ENCODE measurements around the gene EFHC1.

Gene EFHC1

DNA sequence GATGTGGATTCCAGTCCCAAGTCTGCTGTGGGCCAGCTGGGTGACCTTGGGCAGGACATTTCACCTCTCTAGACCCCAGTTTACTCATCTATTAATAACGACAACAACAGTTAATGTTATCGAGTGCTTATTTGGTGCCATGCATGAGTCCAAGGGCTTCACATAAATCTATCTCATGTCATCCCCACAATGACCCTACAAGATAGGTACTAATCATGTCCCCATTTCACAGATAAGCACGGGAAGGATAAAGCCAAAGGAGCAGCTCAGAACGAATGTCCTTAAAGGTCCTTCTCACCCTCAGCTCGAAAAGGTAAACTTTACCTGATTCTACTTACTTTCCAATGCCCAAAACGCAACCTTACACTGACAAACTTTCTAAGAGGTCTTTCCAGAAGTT, 121.0 kb downstream of the EFHC1 start:
- Histone ChIP-seq H3K27ac (ENCODE audit: low read depth, low read length) (no peak overlapping the region), H3K4me1 (ENCODE audit: control insufficient read depth, low read depth, low read length) (peaks cover 55% of the 10 kb centered on the region)

DNA sequence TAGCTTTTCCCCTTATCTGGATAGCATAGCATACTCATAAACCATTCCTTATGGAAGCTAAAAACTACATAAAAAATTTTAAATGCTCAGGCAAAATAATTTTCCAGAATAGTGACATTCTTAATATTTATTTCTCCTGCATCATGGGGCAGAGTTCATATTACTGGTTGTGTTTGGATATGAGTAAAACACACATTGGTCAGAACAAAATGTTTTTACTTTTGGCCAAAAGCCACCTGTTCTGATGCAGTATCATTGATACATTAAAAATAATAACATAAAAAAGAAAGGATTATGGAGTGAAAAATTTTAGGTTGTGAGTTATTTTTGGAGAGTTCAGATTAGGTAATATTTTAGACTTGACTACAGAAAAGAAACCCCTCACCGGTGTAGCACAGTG, 123.1 kb downstream of the EFHC1 start:
- Histone ChIP-seq H2BK5ac (ENCODE audit: low read length) (no peak overlapping the region), H3K9ac (ENCODE audit: low read length) (no peak overlapping the region), H2AK5ac (ENCODE audit: low read length) (no peak overlapping the region), H4K8ac (ENCODE audit: low read depth, low read length) (no peak overlapping the region), H3K23ac (ENCODE audit: low read length) (no peak overlapping the region), H3K79me1 (ENCODE audit: low read length) (peaks cover 41% of the 10 kb centered on the region), H3K27ac (ENCODE audit: low read depth, low read length) (no peak overlapping the region), H3K4me3 (ENCODE audit: low read length) (no peak overlapping the region), H3K4me1 (ENCODE audit: control insufficient read depth, low read depth, low read length) (peaks cover 44% of the 10 kb centered on the region), H2BK15ac (replicated peaks; ENCODE audit: low read depth) (no peak overlapping the region), H3K36me3 (ENCODE audit: control insufficient read depth, insufficient read depth, low read length) (no peaks in the 10 kb centered on the region), H3K4me2 (ENCODE audit: low read length) (no peak overlapping the region), H3K27me3 (ENCODE audit: insufficient read depth, low read length, poor library complexity) (no peaks in the 10 kb centered on the region), H3K79me2 (ENCODE audit: control insufficient read depth, insufficient read depth, low read length) (peaks cover 58% of the 10 kb centered on the region), H3K18ac (ENCODE audit: low read length) (no peak overlapping the region), H2BK120ac (ENCODE audit: low read depth, low read length) (no peak overlapping the region), H4K5ac (ENCODE audit: low read length) (no peak overlapping the region), H3K4ac (ENCODE audit: low read depth, low read length) (no peak overlapping the region), H3K56ac (ENCODE audit: low read length) (no peak overlapping the region)
- no peak for DNase-seq
- no CpG with 5 or more reads among the region's 1 CpG for WGBS (ENCODE audit: extremely low coverage, insufficient coverage, low lambda C conversion rate)

More for the DNA sequence above, 121.0 kb downstream of the EFHC1 start:
- no peak overlapping the region for H3K4me3 ChIP-seq (ENCODE audit: low read length)
- no peaks in the 10 kb centered on the region for H3K36me3 ChIP-seq (ENCODE audit: control insufficient read depth, insufficient read depth, low read length)
- H2AK5ac ChIP-seq (ENCODE audit: low read length): no peak overlapping the region
- no peak overlapping the region for H3K4ac ChIP-seq (ENCODE audit: low read depth, low read length)
- H3K18ac ChIP-seq (ENCODE audit: low read length): peak overlapping the region; percentile 54
- no peak overlapping the region for H2BK120ac ChIP-seq (ENCODE audit: low read depth, low read length)
- peaks cover 43% of the 10 kb centered on the region for H3K79me1 ChIP-seq (ENCODE audit: low read length)
- H3K27me3 ChIP-seq (ENCODE audit: insufficient read depth, low read length, poor library complexity): no peaks in the 10 kb centered on the region
- H4K8ac ChIP-seq (ENCODE audit: low read depth, low read length): no peak overlapping the region
- H4K5ac ChIP-seq (ENCODE audit: low read length): no peak overlapping the region
- no peak overlapping the region for H2BK5ac ChIP-seq (ENCODE audit: low read length)
- no peak overlapping the region for H2BK15ac ChIP-seq (replicated peaks; ENCODE audit: low read depth)
- peaks cover 50% of the 10 kb centered on the region for H3K79me2 ChIP-seq (ENCODE audit: control insufficient read depth, insufficient read depth, low read length)
- no peak overlapping the region for H3K4me2 ChIP-seq (ENCODE audit: low read length)
- peak overlapping the region; percentile 25 for H3K56ac ChIP-seq (ENCODE audit: low read length)
- WGBS (ENCODE audit: extremely low coverage, insufficient coverage, low lambda C conversion rate): no CpG with 5 or more reads among the region's 6 CpGs
- no peak for DNase-seq
- H3K23ac ChIP-seq (ENCODE audit: low read length): no peak overlapping the region
- H3K9ac ChIP-seq (ENCODE audit: low read length): no peak overlapping the region

DNA sequence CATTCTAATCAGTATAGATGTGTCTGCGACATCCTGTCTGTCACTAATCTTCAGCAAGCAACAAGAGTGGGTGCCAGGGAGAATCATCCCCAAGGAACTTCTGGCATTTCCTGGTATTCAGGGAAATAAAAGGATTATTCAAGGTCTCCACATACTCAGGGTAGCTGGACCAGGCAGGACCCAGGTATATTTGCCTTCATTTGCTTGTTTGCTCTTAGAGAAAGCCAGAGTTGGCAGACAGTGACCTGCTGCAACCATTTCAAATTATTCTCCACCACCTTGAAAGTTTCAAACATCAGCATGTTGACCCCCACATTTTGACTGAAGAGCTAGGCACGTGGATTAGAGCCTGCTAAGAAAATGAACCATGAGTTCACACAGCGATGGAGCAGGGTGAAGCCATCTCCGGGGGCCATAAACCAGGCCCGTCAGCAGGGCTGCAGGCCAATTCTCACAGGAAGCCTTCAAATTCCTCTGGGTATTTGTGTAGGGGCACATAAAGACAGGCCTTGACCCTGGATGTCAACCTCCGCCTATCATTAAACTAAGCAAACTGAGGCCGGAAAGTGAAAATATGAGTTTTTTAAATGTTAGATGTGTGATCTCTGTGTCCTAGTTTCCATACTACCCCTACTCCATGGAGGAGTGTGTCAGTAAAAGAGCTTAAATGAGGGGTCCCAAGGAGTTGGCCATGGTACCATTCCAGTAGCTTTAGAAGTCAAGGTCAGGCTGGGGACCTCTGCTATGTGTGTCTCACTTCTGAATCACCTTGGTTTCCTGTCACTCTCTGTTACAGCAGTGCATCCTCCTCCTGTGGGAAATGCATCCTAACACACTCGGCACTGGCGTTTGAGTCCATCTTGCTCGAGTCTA, 123.8 kb downstream of the EFHC1 start:
- Histone ChIP-seq H3K18ac (ENCODE audit: low read length) (peak overlapping the region; percentile 43), H3K23ac (ENCODE audit: low read length) (peak overlapping the region; percentile 90), H4K8ac (ENCODE audit: low read depth, low read length) (no peak overlapping the region), H3K79me2 (ENCODE audit: control insufficient read depth, insufficient read depth, low read length) (peaks cover 62% of the 10 kb centered on the region), H4K5ac (ENCODE audit: low read length) (peak overlapping the region; percentile 56), H3K79me1 (ENCODE audit: low read length) (peaks cover 42% of the 10 kb centered on the region), H3K4me2 (ENCODE audit: low read length) (peak overlapping the region; percentile 12), H3K4me3 (ENCODE audit: low read length) (no peak overlapping the region), H2BK120ac (ENCODE audit: low read depth, low read length) (peak overlapping the region; percentile 15), H3K36me3 (ENCODE audit: control insufficient read depth, insufficient read depth, low read length) (no peaks in the 10 kb centered on the region), H3K4ac (ENCODE audit: low read depth, low read length) (peak overlapping the region; percentile 95), H2AK5ac (ENCODE audit: low read length) (peak overlapping the region; percentile 81), H2BK15ac (replicated peaks; ENCODE audit: low read depth) (no peak overlapping the region), H3K9ac (ENCODE audit: low read length) (peak overlapping the region; percentile 46), H3K56ac (ENCODE audit: low read length) (peak overlapping the region; percentile 82), H2BK5ac (ENCODE audit: low read length) (peak overlapping the region; percentile 96), H3K27ac (ENCODE audit: low read depth, low read length) (peak overlapping the region; percentile 94), H3K4me1 (ENCODE audit: control insufficient read depth, low read depth, low read length) (peaks cover 44% of the 10 kb centered on the region), H3K27me3 (ENCODE audit: insufficient read depth, low read length, poor library complexity) (no peaks in the 10 kb centered on the region)
- WGBS (ENCODE audit: extremely low coverage, insufficient coverage, low lambda C conversion rate): no CpG with 5 or more reads among the region's 10 CpGs
- peak; percentile 95 for DNase-seq

DNA sequence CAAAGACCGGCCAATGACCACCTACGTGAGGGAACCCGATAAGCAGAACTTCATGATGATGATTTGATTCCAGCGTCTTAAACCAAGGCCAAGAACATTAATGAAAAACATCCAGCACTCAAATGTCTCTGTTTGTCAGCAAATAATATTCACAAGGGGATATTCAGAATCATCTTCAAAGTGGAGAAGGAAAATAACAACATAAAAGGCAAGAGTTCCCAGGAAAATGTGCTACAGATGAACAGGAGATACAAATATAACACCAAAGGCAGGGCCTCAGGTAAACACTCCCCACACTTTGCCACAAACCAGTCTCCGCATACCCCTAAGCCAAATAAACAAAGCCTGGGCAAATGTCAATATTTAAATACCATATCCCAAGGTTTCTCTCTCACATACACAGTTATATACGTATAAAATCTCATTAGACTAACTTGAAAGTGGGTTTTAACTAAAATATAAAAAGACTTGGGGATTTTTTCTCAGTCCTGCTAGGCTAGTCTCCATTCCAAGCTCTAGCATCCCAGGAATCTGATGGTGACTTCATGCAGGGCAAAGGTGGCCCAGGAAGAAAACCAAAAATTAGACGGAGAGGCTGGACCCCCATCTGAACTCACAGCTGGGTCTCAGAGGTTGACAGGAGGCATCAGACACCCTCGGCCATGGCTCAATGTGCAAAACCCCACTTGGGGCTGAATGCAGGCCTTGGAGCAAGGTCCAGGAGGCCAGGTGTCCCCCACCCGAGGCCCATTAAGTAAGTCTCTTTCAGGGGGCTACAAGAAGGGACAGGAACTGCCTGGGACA, 124.7 kb downstream of the EFHC1 start:
- Histone ChIP-seq H3K23ac (ENCODE audit: low read length) (no peak overlapping the region), H3K4me2 (ENCODE audit: low read length) (no peak overlapping the region), H2BK120ac (ENCODE audit: low read depth, low read length) (peak overlapping the region; percentile 23), H3K9ac (ENCODE audit: low read length) (peak overlapping the region; percentile 25), H2AK5ac (ENCODE audit: low read length) (peak overlapping the region; percentile 81), H3K18ac (ENCODE audit: low read length) (peak overlapping the region; percentile 43), H4K5ac (ENCODE audit: low read length) (peak overlapping the region; percentile 56), H2BK5ac (ENCODE audit: low read length) (peak overlapping the region; percentile 96), H3K79me2 (ENCODE audit: control insufficient read depth, insufficient read depth, low read length) (peaks cover 56% of the 10 kb centered on the region), H3K4me3 (ENCODE audit: low read length) (no peak overlapping the region), H3K4ac (ENCODE audit: low read depth, low read length) (peak overlapping the region; percentile 95), H3K4me1 (ENCODE audit: control insufficient read depth, low read depth, low read length) (peaks cover 38% of the 10 kb centered on the region), H3K27me3 (ENCODE audit: insufficient read depth, low read length, poor library complexity) (no peaks in the 10 kb centered on the region), H3K36me3 (ENCODE audit: control insufficient read depth, insufficient read depth, low read length) (no peaks in the 10 kb centered on the region), H4K8ac (ENCODE audit: low read depth, low read length) (peak overlapping the region; percentile 0), H3K56ac (ENCODE audit: low read length) (peak overlapping the region; percentile 77), H3K27ac (ENCODE audit: low read depth, low read length) (peak overlapping the region; percentile 94), H3K79me1 (ENCODE audit: low read length) (peaks cover 39% of the 10 kb centered on the region), H2BK15ac (replicated peaks; ENCODE audit: low read depth) (no peak overlapping the region)
- no CpG with 5 or more reads among the region's 9 CpGs for WGBS (ENCODE audit: extremely low coverage, insufficient coverage, low lambda C conversion rate)
- no peak for DNase-seq

DNA sequence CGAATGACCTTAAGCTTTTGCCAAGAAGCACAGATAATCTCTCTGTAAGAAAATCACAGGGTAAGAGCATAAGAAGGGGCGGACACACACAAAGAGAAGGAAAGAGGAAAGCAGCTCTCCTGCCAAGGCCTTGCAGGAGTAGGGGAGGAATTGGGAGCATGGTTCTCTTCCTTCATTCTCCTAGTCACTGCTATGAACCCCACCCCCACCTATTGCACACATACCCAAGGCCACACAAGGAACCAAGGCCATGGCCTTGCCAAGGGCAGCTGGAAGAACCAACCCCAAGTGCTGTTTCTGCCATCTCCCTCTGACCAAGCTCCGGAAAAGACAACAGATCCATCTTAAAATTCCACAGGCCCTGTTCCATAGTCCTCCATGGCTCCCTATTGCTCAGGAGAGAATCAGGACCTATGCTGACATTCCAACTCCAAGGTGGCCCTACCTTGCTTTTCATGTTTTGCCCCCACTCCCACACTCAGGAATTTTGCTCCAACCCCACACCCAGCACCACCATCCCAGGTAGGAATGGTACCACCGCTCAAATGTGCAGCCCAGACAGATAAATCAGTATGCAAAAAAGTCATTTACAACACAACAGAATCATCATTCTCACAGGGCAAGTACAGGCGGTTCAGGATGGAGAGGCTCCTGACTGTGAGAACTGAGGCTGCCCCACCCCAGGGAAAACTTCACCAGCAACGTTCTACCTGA, 125.4 kb downstream of the EFHC1 start:
- no peaks in the 10 kb centered on the region for H3K27me3 ChIP-seq (ENCODE audit: insufficient read depth, low read length, poor library complexity)
- no peak for DNase-seq
- peaks cover 52% of the 10 kb centered on the region for H3K79me2 ChIP-seq (ENCODE audit: control insufficient read depth, insufficient read depth, low read length)
- H3K4me3 ChIP-seq (ENCODE audit: low read length): no peak overlapping the region
- H4K8ac ChIP-seq (ENCODE audit: low read depth, low read length): peak overlapping the region; percentile 0
- H3K36me3 ChIP-seq (ENCODE audit: control insufficient read depth, insufficient read depth, low read length): no peaks in the 10 kb centered on the region
- H3K9ac ChIP-seq (ENCODE audit: low read length): no peak overlapping the region
- H4K5ac ChIP-seq (ENCODE audit: low read length): no peak overlapping the region
- peak overlapping the region; percentile 40 for H3K56ac ChIP-seq (ENCODE audit: low read length)
- H3K23ac ChIP-seq (ENCODE audit: low read length): no peak overlapping the region
- H3K18ac ChIP-seq (ENCODE audit: low read length): peak overlapping the region; percentile 43
- no CpG with 5 or more reads among the region's 6 CpGs for WGBS (ENCODE audit: extremely low coverage, insufficient coverage, low lambda C conversion rate)
- peak overlapping the region; percentile 22 for H3K4ac ChIP-seq (ENCODE audit: low read depth, low read length)
- H2BK120ac ChIP-seq (ENCODE audit: low read depth, low read length): peak overlapping the region; percentile 23
- H2BK5ac ChIP-seq (ENCODE audit: low read length): peak overlapping the region; percentile 4
- H3K4me1 ChIP-seq (ENCODE audit: control insufficient read depth, low read depth, low read length): peaks cover 33% of the 10 kb centered on the region
- H3K27ac ChIP-seq (ENCODE audit: low read depth, low read length): peak overlapping the region; percentile 62
- H2BK15ac ChIP-seq (replicated peaks; ENCODE audit: low read depth): no peak overlapping the region
- H3K4me2 ChIP-seq (ENCODE audit: low read length): no peak overlapping the region
- no peak overlapping the region for H2AK5ac ChIP-seq (ENCODE audit: low read length)
- peaks cover 33% of the 10 kb centered on the region for H3K79me1 ChIP-seq (ENCODE audit: low read length)

Data from mesendoderm (in vitro differentiated cells).